Activated CD8-positive, alpha-beta memory T cell treated with anti-CD3 and anti-CD28 coated beads for 1 hour (primary cell): ENCODE data around the gene GIPC2.
"Not testable (repeated sequence)": the region's sequence is repeated elsewhere in the genome, so short reads cannot be mapped to it uniquely, and the experiment has no call there.

Experiments used
- DNase-seq, 2 donors: peaks; one replicate each; pipeline ENCODE4 v3.0.0-alpha.2; 2020; ENCODE audit warnings: low read depth in 1 of 2; ENCODE audit errors: extremely low read depth in 1 of 2

Gene GIPC2

GRCh38 chr1:78092643-78093042 is 46.9 kb downstream of the GIPC2 start:
- DNase-seq = no peak

- no peak for DNase-seq
Measured at GRCh38 chr1:78093560-78093959, 47.8 kb downstream of the GIPC2 start.

GRCh38 chr1:78094639-78095038 is 48.9 kb downstream of the GIPC2 start:
- no peak for DNase-seq

- no peak for DNase-seq
Measured at GRCh38 chr1:78095593-78095992, 49.8 kb downstream of the GIPC2 start.

- DNase-seq = no peak
Measured at GRCh38 chr1:78096017-78096416, 50.3 kb downstream of the GIPC2 start.

- no peak for DNase-seq
Measured at GRCh38 chr1:78096976-78097375, 51.2 kb downstream of the GIPC2 start.

- no peak for DNase-seq
Measured at GRCh38 chr1:78101051-78101450, 55.3 kb downstream of the GIPC2 start.

- no peak for DNase-seq
Measured at GRCh38 chr1:78101514-78101913, 55.7 kb downstream of the GIPC2 start.

- DNase-seq = no peak
Measured at GRCh38 chr1:78102082-78102481, 56.3 kb downstream of the GIPC2 start.

- no peak for DNase-seq
Measured at GRCh38 chr1:78102916-78103315, 57.1 kb downstream of the GIPC2 start.

GRCh38 chr1:78104322-78104721 is 58.6 kb downstream of the GIPC2 start:
- DNase-seq = no peak

- not testable (repeated sequence) for DNase-seq
Measured at GRCh38 chr1:78109659-78110058, 63.9 kb downstream of the GIPC2 start.

GRCh38 chr1:78113156-78113916 is 67.6 kb downstream of the GIPC2 start:
- no peak for DNase-seq

GRCh38 chr1:78114034-78114956 is 68.5 kb downstream of the GIPC2 start:
- DNase-seq = peak in 1 of 2 donors; percentile 17

GRCh38 chr1:78120485-78120884 is 74.7 kb downstream of the GIPC2 start:
- DNase-seq = not testable (repeated sequence)

GRCh38 chr1:78121710-78122109 is 75.9 kb downstream of the GIPC2 start:
- DNase-seq = no peak

GRCh38 chr1:78122389-78122788 is 76.6 kb downstream of the GIPC2 start:
- DNase-seq = no peak

- DNase-seq = no peak
Measured at GRCh38 chr1:78126506-78126905, 80.7 kb downstream of the GIPC2 start.

- DNase-seq = no peak
Measured at GRCh38 chr1:78132174-78132947, 86.6 kb downstream of the GIPC2 start.

- no peak for DNase-seq
Measured at GRCh38 chr1:78132948-78133322, 87.2 kb downstream of the GIPC2 start.

- DNase-seq = no peak
Measured at GRCh38 chr1:78136680-78137079, 90.9 kb downstream of the GIPC2 start.
